Fibroblast of villous mesenchyme (primary cell): ENCODE data around the gene LAIR2. TPM values are rescaled to one million over a fixed set of nuclear protein-coding genes. Genes with fewer than 3 reads are reported as not detected.

Experiments
- DNase-seq: peaks from one replicate; pipeline ENCODE4 v3.0.0-alpha.2; 2010; ENCODE audit warnings: low read depth
- H3K4me3 ChIP-seq: 2 replicates; pipeline ENCODE4 v1.5.1; 2011; ENCODE audit warnings: low read depth, mild to moderate bottlenecking, low read length
- total RNA-seq: library from RNA; depleted of rRNA; stranded (reverse); fragments of >200 nt; gene quantifications from 2 replicates; pipeline ENCODE4 v1.2.3, GENCODE V29; 2012
- TF ChIP-seq, protein P1 (sequence below): IDR thresholded peaks from 2 replicates; pipeline ENCODE4 v1.5.1; 2012; ENCODE audit warnings: low read depth, mild to moderate bottlenecking, low read length; ENCODE audit not compliant: insufficient read depth

Gene LAIR2
- total RNA-seq, 1 donor: not detected

DNA sequence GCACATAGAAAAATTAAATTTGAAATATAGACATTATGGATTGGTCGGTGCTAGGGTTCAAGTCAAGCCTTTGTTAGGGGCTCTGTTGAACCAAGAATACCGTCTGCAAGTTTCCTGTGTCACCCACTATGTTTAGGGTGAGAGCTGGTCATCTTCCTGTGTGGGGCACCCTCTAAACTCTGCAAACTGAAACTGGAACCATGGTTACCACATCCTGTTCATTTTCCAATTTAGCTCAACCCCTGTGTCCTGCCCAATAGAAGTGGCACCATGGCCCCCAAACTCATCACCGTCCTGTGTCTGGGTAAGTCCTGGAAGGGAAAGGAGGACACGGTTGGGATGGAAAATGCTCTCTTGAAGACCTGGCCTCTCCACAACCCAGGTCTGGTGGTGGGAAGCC is 29.9 kb downstream of the LAIR2 start:
- no peak overlapping the region for H3K4me3 ChIP-seq
- DNase-seq: no peak
- TF ChIP-seq, protein P1, sequence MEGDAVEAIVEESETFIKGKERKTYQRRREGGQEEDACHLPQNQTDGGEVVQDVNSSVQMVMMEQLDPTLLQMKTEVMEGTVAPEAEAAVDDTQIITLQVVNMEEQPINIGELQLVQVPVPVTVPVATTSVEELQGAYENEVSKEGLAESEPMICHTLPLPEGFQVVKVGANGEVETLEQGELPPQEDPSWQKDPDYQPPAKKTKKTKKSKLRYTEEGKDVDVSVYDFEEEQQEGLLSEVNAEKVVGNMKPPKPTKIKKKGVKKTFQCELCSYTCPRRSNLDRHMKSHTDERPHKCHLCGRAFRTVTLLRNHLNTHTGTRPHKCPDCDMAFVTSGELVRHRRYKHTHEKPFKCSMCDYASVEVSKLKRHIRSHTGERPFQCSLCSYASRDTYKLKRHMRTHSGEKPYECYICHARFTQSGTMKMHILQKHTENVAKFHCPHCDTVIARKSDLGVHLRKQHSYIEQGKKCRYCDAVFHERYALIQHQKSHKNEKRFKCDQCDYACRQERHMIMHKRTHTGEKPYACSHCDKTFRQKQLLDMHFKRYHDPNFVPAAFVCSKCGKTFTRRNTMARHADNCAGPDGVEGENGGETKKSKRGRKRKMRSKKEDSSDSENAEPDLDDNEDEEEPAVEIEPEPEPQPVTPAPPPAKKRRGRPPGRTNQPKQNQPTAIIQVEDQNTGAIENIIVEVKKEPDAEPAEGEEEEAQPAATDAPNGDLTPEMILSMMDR: no peak

DNA sequence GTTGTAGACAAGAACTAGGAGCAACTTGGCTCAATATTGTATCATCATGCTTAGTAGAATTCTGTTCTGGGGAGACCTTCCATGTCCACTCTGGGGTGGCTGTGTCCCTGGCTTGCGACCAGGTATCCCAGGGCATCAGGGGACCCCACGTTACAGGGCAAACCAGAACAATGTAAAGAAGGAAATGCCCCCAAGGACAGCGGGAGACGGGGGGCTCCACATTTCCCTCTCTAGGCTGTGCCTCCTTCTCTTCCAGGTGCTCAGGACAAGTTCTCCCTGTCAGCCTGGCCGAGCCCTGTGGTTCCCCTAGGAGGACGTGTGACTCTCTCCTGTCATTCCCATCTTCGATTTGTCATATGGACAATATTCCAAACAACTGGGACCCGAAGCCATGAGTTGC is 30.8 kb downstream of the LAIR2 start:
- H3K4me3 ChIP-seq: no peak overlapping the region
- TF ChIP-seq, protein P1: no peak
- no peak for DNase-seq

DNA sequence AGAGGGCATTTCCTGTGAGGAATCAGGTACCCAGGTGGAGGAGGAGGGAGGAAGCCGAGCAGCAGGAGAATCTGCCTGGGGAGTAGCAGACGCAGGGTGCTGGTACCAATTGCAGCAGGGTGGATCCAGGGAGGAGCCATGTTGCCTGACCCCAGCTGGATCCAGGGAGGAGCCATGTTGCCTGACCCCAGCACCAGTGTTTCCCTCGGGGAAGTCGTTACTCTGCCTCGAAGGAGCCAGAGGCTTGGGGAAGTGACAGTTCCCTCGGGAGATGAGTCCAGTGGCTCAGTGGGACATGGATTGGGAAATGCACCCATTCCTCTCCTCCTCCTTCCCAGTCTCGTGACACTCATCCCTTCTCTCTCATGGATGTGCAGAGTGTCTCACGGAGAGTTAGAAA is 31.5 kb downstream of the LAIR2 start:
- DNase-seq: no peak
- TF ChIP-seq, protein P1: no peak
- H3K4me3 ChIP-seq: no peak overlapping the region

DNA sequence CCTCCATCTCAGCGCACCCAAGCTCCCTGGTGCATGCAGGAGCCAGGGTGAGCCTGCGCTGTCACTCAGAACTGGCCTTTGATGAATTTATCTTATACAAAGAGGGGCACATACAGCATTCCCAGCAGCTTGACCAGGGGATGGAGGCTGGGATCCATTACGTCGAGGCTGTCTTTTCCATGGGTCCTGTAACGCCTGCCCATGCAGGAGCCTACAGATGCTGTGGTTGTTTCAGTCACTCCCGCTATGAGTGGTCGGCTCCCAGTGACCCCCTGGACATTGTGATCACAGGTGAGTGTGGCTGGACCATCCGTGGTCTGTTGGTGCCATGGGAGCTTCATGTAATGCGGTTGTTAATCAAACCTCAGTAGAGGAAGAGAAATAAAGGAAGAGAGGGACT is 33.0 kb downstream of the LAIR2 start:
- DNase-seq: no peak
- H3K4me3 ChIP-seq: no peak overlapping the region
- TF ChIP-seq, protein P1: no peak

DNA sequence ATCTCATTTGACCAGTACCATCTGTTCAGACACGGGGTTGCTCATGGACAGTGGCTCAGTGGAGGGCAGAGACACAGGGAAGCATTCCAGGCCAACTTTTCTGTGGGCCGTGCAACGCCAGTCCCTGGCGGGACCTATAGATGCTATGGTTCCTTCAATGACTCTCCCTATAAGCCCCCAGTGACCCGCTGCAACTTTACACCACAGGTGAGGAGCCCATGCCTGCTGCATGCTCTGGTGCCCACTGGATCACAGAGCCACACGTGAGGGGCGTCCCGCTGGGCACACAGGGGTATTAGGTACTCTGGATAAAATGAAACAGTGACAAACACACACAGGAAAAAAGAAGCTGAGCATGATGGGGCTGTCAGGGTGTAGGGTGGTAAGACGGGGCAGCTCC is 34.3 kb downstream of the LAIR2 start:
- DNase-seq: no peak
- TF ChIP-seq, protein P1: no peak
- no peak overlapping the region for H3K4me3 ChIP-seq

DNA sequence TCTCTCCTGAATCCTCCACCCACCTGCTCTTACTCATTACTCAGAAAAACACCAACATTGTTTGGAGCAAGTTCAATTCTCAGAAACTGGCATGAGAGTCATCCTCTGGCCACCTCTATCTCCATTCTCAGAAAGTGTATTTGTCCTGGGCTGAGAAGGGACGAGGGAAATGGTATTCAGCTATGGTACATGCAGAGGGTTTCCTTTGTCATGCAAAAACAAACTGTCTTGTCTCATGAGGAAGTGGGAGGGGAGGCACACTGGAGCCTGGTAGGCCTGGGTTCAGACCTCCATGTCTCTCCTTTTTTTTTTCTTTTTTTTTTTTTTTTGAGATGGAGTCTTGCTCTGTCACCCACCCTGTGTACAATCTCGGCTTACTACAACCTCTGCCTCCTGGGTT is 39.1 kb downstream of the LAIR2 start:
- TF ChIP-seq, protein P1: no peak
- no peak overlapping the region for H3K4me3 ChIP-seq
- no peak for DNase-seq

DNA sequence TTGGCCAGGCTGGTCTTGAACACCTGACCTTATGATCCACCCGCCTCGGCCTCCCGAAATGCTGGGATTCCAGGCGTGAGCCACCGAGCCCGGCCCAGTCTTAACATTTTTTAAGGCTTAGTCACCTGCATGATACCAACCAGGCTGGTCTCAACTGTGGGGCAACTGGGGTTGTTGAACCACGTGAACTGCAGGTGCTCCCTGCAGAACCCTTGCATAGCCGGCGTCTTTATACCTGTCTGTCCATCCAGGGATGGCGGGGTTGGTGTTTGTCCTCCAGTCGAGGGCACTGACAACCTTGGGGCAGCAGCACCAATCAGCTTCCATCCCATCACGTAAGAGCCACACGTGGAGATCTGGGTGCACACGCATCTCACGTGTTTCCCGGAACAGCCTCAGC is 46.2 kb downstream of the LAIR2 start:
- H3K4me3 ChIP-seq: no peak overlapping the region
- no peak for DNase-seq
- TF ChIP-seq, protein P1: no peak
